Choroid plexus epithelial cell (primary cell): ENCODE results near the gene CACHD1.

Source experiments
- DNase-seq: peaks from one replicate; pipeline ENCODE4 v3.0.0-alpha.2; 2010; ENCODE audit warnings: low read depth
- H3K4me3 ChIP-seq: 2 replicates; pipeline ENCODE4 v1.5.1; 2011; ENCODE audit warnings: low read depth, mild to moderate bottlenecking, control low read depth, low read length, moderate library complexity
- CTCF ChIP-seq: conservative IDR thresholded peaks from 2 replicates; pipeline ENCODE4 v1.5.1; 2011; ENCODE audit warnings: low read depth, mild to moderate bottlenecking, control low read depth, inconsistent platforms, low read length, moderate library complexity

The CACHD1 gene

GRCh38 chr1:64433308-64433707 lies 36.6 kb upstream of the CACHD1 start:
- DNase-seq: no peak
- TF ChIP-seq CTCF: no peak
- H3K4me3 ChIP-seq: no peak overlapping the region

- no peak overlapping the region for H3K4me3 ChIP-seq
- DNase-seq: no peak
- TF ChIP-seq CTCF: no peak
Observed at GRCh38 chr1:64433747-64434146, 36.2 kb upstream of the CACHD1 start.

- TF ChIP-seq CTCF: no peak
- H3K4me3 ChIP-seq: no peak overlapping the region
- DNase-seq: no peak
Observed at GRCh38 chr1:64435000-64435399, 34.9 kb upstream of the CACHD1 start.

GRCh38 chr1:64437453-64437852 lies 32.5 kb upstream of the CACHD1 start:
- TF ChIP-seq CTCF: no peak

GRCh38 chr1:64440183-64440826 lies 29.6 kb upstream of the CACHD1 start:
- DNase-seq: no peak
- no peak for TF ChIP-seq CTCF
- H3K4me3 ChIP-seq: no peak overlapping the region

More at GRCh38 chr1:64437453-64437852, 32.5 kb upstream of the CACHD1 start:
- DNase-seq: no peak
- H3K4me3 ChIP-seq: no peak overlapping the region

- TF ChIP-seq CTCF: no peak
- no peak for DNase-seq
- no peak overlapping the region for H3K4me3 ChIP-seq
Observed at GRCh38 chr1:64451440-64451839, 18.5 kb upstream of the CACHD1 start.

- TF ChIP-seq CTCF: no peak
- no peak for DNase-seq
Observed at GRCh38 chr1:64453688-64454087, 16.2 kb upstream of the CACHD1 start.

More at GRCh38 chr1:64453688-64454087, 16.2 kb upstream of the CACHD1 start:
- H3K4me3 ChIP-seq: no peak overlapping the region
